SJSA1 (cell line): Measurements from ENCODE around the gene ATG4D. TPM values are rescaled to one million over a fixed set of nuclear protein-coding genes. Genes with fewer than 3 reads are reported as not detected.
"Not testable (repeated sequence)": the region's sequence is repeated elsewhere in the genome, so short reads cannot be mapped to it uniquely, and the experiment has no call there.

Experiments used
- DNase-seq, 2 experiments: peaks; one replicate each; pipeline ENCODE4 v3.0.0-alpha.2; 2015 to 2020; ENCODE audit warnings: low spot score in 2 of 2, low read depth in 1 of 2
- H3K27ac ChIP-seq: fragments of 250-450 bp; sonication (Bioruptor Pico); 2 replicates; pipeline ENCODE4 v1.5.1; 2020; ENCODE audit warnings: mild to moderate bottlenecking, moderate library complexity
- H3K27me3 ChIP-seq: fragments of 250-450 bp; sonication (Bioruptor Pico); replicated peaks from 2 replicates; pipeline ENCODE4 v1.5.1; 2020; ENCODE audit warnings: mild to moderate bottlenecking, moderate library complexity
- H3K36me3 ChIP-seq: fragments of 250-450 bp; sonication (Bioruptor Pico); 2 replicates; pipeline ENCODE4 v1.5.1; 2020; ENCODE audit warnings: mild to moderate bottlenecking
- H3K4me1 ChIP-seq: fragments of 250-450 bp; sonication (Bioruptor Pico); replicated peaks from 2 replicates; pipeline ENCODE4 v1.6.1; 2021; ENCODE audit warnings: mild to moderate bottlenecking
- H3K4me3 ChIP-seq: fragments of 250-450 bp; sonication (Bioruptor Pico); 2 replicates; pipeline ENCODE4 v1.5.1; 2020; ENCODE audit warnings: mild to moderate bottlenecking
- H3K9me3 ChIP-seq: fragments of 250-450 bp; sonication (Bioruptor Pico); replicated peaks from 2 replicates; pipeline ENCODE4 v1.5.1; 2020; ENCODE audit warnings: mild to moderate bottlenecking
- total RNA-seq: library from RNA; depleted of rRNA; stranded (reverse); fragments of >200 nt; shearing (Covaris generic); gene quantifications from 2 replicates; pipeline ENCODE4 v1.2.3, GENCODE V29; 2014

Gene ATG4D
- total RNA-seq, 1 experiment from 2014 or later, result 39.2 TPM

DNA sequence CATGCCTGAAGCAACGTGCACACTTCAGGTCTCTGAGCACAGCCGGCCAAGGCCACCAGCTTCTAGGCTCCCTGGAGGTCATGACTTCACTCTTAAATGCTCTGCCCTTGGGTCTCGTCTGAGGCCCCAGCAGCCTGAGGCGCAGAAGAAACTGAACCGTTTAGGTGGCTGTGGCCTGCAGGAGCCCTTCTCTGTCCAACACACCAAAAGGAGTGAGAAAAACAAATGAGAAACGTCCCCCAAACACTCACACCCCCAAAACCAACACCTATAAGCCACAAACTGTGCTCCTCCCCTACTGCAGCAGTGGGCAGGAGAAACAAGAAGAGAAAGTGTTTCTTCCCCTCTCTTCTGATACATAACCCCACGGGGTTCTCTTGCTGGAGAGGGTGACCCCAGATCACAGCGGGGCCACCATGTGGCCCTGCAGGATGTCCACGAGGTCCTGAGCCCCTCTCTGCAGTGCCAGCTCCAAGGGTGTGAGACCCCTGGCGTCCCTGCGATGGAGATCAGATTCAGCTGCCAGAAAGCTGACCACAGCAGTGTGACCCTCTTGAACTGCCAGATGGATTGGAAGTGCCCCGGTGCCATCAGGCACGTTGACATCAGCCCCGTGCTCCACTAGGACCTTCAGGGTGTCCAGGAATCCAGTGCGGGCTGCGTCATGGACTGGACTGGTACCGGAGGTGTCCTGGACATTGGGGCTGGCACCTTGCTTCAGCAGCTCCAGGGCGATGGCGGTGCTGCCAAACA lies 23.1 kb downstream of the ATG4D start:
- H3K27ac ChIP-seq, result peak overlapping the region; percentile 22; the same call in 1 of the 2 replicates
- H3K4me1 ChIP-seq, result peaks cover 29% of the 10 kb centered on the region
- DNase-seq, result no peak
- peak overlapping the region; percentile 78 for H3K4me3 ChIP-seq
- no peaks in the 10 kb centered on the region for H3K27me3 ChIP-seq
- peaks cover 38% of the 10 kb centered on the region for H3K36me3 ChIP-seq
- no peaks in the 10 kb centered on the region for H3K9me3 ChIP-seq

DNA sequence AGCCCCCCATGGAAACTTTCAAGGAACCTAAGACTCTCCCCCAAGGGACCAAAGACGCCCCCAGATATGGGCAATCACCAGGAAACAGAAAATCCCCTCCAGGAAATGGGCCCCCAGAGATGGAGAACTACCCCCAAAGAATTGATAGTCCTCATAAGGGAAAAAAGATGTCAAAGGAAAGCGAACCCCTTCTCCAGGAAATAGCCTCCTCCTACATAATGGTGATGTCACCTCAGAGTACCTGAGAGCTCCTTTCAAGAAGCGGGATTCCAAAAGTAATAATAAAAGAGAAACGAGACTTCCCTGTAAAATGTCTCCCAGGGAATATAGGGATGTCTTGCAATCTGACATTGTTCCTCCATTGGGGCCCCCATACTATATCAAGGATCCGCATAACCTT lies 24.0 kb downstream of the ATG4D start:
- Histone ChIP-seq H3K27ac (no peak overlapping the region), H3K4me3 (peak overlapping the region; percentile 87), H3K4me1 (peaks cover 29% of the 10 kb centered on the region), H3K9me3 (no peaks in the 10 kb centered on the region), H3K36me3 (peaks cover 34% of the 10 kb centered on the region), H3K27me3 (no peaks in the 10 kb centered on the region)
- DNase-seq, result no peak

DNA sequence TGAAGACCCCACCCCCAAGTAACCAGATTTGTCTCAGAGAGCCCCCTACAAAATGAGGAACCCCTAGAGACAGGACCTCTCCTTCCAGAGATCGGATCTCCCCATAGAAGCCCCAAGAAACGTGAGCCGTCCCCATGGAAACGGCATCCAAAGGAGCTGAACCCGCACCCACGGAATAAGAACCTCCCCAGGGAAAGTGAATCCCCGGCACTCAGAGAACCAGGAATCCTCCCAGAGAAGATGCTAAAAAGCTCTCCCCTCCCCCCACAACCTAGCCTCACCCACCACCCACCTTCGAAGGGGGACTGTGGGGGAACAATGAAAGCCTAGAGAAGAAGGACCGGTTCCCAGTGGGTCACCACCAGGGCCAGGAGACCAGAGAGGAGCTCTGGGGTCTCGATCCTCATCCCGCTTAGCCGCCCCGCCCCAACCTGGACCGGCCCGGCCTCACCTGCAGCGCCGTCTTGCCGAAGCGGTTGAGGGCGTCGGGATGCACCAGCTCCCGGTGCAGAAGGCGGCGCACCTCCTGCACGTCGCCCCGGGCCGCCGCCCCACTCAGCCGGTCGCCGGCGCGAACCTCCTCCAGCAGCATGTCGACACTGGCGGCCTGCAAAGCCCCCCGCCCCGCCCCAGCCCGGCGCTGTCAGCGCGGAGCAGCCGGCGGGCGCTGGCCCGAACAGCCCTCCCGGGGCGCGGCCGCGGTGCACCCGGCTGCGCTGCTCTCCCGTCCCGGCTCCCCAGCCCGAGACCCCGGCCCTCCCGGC lies 24.5 kb downstream of the ATG4D start:
- DNase-seq, result no peak
- H3K4me3 ChIP-seq, result peak overlapping the region; percentile 87
- no peaks in the 10 kb centered on the region for H3K27me3 ChIP-seq
- H3K36me3 ChIP-seq, result peaks cover 31% of the 10 kb centered on the region
- H3K27ac ChIP-seq, result no peak overlapping the region
- H3K4me1 ChIP-seq, result peaks cover 29% of the 10 kb centered on the region
- no peaks in the 10 kb centered on the region for H3K9me3 ChIP-seq

DNA sequence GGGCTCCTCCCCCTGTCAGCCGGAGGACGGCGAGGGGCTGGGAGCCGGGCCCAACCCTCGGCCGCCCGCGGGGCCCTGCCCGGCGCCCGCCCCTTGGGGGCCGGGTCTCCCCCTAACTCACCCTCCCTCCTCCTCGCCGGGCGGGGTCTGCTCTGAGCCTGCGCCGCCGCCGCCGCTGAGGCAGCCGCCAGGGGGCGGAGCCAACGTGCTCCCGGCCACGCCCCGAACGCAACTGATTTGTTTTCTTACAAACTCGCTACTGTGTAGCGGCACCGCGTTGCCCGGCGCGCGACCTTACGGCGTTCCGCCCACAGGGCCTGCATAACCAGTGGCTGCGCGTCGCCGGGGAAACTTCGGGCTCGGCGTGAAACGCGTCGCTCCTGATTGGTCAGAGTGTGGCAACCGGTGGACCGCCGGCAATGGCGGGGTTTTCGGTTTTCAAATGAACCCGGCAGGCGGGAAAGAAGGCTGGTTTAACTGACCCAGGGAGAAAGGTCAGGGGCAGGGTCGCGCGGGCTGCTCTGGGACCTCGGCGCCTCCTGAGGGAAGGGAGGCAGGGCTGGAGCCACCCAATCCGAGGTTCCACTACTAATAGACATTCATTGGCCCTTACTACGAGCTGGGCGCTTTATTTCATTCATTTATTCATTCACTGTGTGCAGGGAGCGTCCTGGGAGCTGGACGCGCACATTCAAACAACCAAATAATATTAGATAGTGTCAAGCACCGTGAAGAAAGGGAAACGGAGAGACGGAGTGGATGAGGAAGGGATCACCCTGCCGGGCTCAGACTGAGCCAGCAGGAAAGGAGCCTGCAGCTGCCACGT lies 25.3 kb downstream of the ATG4D start, which contains the start of gene CDKN2D:
TSS of gene CDKN2D (minus strand) at position 154 of the 826 bp plus-strand sequence. CDS start 326 bp downstream, outside the sequence.
- Histone ChIP-seq H3K27ac (peak within 1 kb of the TSS; percentile 92), H3K9me3 (no peaks in the 10 kb centered on the region)

DNA sequence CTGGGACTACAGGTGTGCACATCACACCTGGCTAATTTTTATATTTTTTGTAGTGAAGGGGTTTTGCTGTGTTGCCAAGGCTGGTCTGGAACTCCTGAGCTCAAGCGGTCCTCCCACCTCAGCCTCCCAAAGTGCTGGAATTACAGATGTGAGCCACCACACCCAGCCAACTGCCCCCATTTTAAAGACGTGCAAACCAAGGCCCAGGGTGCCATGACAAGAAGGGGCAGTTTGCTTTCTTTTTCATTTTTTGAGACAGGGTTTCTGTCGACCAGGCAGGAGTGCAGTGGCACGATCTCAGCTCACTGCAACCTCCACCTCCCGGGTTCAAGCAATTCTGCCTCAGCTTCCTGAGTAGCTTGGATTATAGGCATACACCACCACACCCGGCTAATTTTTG lies 30.1 kb downstream of the ATG4D start:
- H3K36me3 ChIP-seq, H3K4me1 ChIP-seq, H3K9me3 ChIP-seq, H3K27ac ChIP-seq, H3K4me3 ChIP-seq, H3K27me3 ChIP-seq, DNase-seq: not testable (repeated sequence)

More for the DNA sequence above, 25.3 kb downstream of the ATG4D start, which contains the start of gene CDKN2D:
- DNase-seq, result peak; percentile 98 to 100
- Histone ChIP-seq H3K4me1 (peaks cover 29% of the 10 kb centered on the region), H3K27me3 (no peaks in the 10 kb centered on the region), H3K36me3 (peaks cover 24% of the 10 kb centered on the region), H3K4me3 (peak within 1 kb of the TSS; percentile 87)

DNA sequence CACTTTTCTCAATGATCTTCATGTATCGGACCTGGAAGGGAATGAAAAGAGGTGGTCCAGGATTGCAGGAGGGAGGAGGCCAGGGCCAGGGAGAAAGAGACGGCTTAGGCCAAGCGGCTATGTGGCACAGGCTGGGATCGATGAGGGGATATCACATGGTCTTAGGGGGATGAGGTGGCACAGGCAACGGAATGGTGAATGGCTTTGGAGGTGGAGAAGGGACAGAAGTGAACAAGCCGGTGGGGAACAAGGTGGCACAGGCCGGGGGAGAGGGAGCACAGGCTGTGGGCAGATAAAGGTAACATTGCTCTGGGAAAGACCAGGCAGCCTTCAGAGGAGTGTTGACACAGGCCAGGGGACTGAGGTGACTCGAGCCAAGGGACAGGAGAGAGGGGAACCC lies 30.8 kb downstream of the ATG4D start:
- Histone ChIP-seq H3K4me1 (peaks cover 6% of the 10 kb centered on the region), H3K36me3 (no peaks in the 10 kb centered on the region), H3K4me3 (no peak overlapping the region), H3K9me3 (no peaks in the 10 kb centered on the region), H3K27ac (no peak overlapping the region), H3K27me3 (no peaks in the 10 kb centered on the region)
- no peak for DNase-seq

DNA sequence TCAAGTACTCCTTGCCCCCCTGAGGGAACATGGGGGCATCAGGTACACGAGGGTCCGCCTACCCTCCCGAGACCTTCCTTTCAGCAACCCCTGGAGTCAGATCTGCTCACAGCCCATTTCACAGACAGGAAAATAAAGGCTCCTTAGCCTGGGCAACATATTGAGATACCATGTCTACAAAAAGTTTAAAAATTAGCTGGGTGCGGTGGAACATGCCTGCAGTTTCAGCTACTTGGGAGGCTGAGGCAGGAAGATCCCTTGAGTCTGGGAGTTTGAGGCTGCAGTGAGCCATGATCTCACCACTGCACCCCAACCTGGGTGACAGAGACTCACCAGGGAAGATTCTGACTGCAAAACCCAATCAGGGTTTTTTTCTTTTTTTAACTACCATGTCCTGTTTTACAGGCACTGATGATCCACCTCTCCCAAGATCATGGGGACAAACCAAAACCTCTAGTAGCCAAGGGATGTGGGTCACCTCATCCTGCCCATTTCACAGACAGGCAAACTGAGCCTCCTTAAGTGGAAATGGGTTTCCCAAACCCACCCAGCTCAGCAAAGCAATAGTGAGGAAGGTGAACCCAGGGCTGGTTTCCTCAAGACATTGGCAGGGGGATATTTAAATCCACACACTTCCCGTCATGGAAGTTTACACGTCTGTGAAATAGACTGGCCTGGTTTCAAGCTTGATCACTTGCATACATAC lies 31.5 kb downstream of the ATG4D start:
- Histone ChIP-seq H3K36me3 (no peaks in the 10 kb centered on the region), H3K4me3 (no peak overlapping the region), H3K4me1 (no peaks in the 10 kb centered on the region; the same call in 1 of the 2 replicates), H3K9me3 (no peaks in the 10 kb centered on the region), H3K27me3 (no peaks in the 10 kb centered on the region), H3K27ac (no peak overlapping the region)
- no peak for DNase-seq

DNA sequence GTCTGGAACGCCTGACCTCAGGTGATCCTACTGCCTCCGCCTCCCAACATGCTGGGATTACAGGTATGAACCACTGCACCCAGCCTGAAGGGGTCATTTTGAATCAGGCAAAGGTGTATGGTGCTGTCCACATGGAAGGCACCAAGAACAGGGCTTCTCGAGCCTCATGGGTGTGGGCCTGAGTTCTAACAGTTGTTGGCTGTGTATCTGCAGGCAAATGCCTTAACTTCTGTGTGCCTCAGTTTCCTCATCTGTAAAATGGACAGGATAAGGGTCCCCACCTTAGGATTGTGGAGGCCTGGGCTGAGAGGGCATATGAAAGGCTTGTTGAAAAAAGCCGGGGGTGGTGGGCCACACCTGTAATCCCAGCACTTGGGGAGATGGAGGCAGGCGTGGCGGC lies 34.2 kb downstream of the ATG4D start:
- Histone ChIP-seq H3K27me3 (no peaks in the 10 kb centered on the region), H3K36me3 (no peaks in the 10 kb centered on the region), H3K27ac (no peak overlapping the region), H3K4me1 (peaks cover 4% of the 10 kb centered on the region), H3K9me3 (no peaks in the 10 kb centered on the region), H3K4me3 (no peak overlapping the region)
- no peak for DNase-seq

DNA sequence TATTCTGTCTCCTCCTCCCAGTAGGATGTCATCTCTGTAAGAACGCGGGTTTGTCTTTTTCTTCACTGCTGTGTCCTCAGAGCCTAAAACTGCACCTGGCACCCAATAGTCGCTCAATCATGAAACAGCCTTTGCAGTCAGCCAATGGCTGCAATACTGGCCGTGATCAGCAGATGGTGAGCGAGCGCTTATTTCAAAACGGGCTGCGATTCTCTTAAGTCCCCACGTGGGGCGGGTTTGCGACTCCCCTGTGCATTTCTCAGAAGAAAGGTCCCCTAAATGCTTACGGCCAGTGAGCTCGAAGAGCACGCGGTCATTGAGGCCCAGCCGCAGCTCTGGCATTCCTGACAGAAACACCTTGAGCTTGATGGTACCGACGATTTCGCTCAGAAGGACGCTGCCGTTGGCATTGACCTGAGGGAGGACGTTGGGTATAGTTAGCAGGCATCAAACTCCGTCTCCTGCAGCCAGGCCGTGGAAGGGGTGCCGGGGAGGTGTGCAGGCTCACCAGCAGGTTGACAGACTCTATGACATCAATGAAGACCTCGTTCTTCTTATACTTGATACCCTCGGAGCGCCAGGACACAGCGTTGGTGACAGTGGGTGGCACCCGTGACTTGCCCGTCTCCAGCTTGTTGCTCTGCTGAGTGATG lies 37.4 kb downstream of the ATG4D start:
- DNase-seq, result peak; percentile 73 to 90
- peaks cover 4% of the 10 kb centered on the region for H3K4me1 ChIP-seq
- H3K27ac ChIP-seq, result no peak overlapping the region
- no peaks in the 10 kb centered on the region for H3K27me3 ChIP-seq
- H3K36me3 ChIP-seq, result no peaks in the 10 kb centered on the region
- no peak overlapping the region for H3K4me3 ChIP-seq
- no peaks in the 10 kb centered on the region for H3K9me3 ChIP-seq

DNA sequence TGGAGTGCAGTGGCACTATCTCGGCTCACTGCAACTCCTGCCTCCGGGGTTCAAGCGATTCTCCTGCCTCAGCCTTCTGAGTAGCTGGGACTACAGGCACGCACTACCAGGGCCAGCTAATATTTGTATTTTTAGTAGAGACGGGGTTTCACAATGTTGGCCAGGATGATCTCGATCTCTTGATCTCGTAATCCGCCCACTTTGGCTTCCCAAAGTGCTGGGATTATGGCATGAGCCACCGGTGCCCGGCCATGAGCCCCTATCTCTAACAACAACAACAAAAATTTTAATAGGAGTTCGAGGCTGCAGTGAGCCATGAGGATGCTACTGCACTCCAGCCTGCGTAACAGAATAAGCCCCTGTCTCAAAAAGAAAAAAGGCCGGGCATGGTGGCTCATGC lies 38.4 kb downstream of the ATG4D start:
- Histone ChIP-seq H3K9me3 (no peaks in the 10 kb centered on the region), H3K27me3 (peaks cover 5% of the 10 kb centered on the region), H3K36me3 (no peaks in the 10 kb centered on the region), H3K27ac (no peak overlapping the region), H3K4me3 (no peak overlapping the region), H3K4me1 (peaks cover 4% of the 10 kb centered on the region)
- DNase-seq, result no peak

DNA sequence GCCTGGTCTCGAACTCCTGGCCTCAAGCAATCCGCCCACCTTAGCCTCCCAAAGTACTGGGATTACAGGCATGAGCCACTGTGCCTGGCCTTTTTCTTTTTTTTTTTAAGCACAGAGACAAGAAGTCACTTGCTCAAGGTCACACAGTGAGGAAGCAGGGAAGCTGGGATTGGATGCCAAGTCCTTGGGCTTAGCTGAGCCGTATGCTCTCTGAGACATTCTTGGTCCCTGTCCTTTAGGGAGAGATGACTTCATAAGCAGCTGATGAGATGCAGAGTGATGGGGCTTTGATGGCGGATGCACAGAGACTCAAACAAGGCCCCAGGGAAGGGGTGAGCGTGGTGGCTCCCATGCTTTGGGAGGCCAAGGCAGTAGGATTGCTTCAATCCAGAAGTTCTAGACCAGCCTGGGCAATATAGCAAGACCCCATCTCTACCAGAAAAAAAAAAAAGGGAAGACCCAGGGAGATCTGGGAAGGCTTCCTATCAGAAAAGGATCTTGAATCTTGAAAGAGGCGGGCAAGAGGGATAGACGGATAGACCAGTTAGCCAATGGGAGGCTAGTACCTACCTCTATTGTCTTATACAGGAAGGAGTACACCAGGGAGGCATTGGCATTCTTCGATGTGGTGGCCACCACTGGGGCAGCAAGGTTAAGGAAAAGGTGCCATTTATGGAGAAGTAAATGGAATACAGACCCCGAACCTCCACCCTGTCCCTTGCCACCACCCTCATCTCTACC lies 39.5 kb downstream of the ATG4D start:
- H3K36me3 ChIP-seq, result no peaks in the 10 kb centered on the region
- no peak overlapping the region for H3K27ac ChIP-seq
- peak in 1 of 2 experiments; percentile 27 for DNase-seq
- peaks cover 4% of the 10 kb centered on the region for H3K4me1 ChIP-seq
- H3K9me3 ChIP-seq, result no peaks in the 10 kb centered on the region
- H3K4me3 ChIP-seq, result no peak overlapping the region
- peaks cover 16% of the 10 kb centered on the region for H3K27me3 ChIP-seq

DNA sequence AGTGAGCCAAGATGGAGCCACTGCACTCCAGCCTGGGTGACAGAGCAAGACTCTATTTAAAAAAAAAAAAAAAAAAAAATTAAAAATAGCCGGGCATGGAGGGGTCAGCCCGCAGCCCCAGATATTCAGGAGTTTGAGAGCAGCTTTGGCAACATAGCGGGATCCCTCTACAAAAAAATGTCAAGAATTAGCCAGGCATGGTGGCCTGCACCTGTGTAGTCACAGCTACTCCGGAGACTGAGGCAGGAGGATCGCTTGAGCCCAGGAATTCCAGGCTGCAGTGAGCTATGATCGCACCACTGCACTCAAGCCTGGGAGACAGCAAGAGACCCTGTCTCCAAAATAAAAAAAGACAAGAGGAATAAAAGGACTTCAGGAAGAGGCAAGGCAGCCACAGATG lies 42.7 kb downstream of the ATG4D start:
- H3K36me3 ChIP-seq, result no peaks in the 10 kb centered on the region
- no peaks in the 10 kb centered on the region for H3K9me3 ChIP-seq
- no peak overlapping the region for H3K27ac ChIP-seq
- peaks cover 20% of the 10 kb centered on the region for H3K27me3 ChIP-seq
- H3K4me1 ChIP-seq, result peaks cover under 1% of the 10 kb centered on the region; the same call in 1 of the 2 replicates
- no peak for DNase-seq
- no peak overlapping the region for H3K4me3 ChIP-seq
